ENCODE results near the gene DMD. TPM values are rescaled to one million over a fixed set of nuclear protein-coding genes. Genes with fewer than 3 reads are reported as not detected.

The DMD gene
- total RNA-seq, 1 donor from 2014 or later: 2.5 TPM

DNA sequence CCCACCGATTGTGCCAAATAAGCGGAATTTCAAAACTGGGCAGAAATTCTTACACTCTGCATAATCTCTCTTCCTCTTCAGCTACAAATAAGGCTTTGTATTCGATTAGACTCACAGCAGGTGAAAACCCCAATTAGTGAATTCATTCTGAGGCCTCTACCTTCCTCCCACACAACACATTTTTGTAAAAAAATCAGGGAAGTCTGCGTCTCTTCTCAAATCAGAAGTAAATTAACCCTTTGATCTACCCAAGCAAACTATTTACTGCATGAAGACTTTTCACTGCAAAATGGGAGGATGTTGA is 1938.9 kb downstream of the DMD start:
- no peak for DNase-seq (ENCODE audit: low read depth)
- Histone ChIP-seq H3K27me3 (ENCODE audit: control insufficient read depth, insufficient read depth, low read length) (no peaks in the 10 kb centered on the region), H3K4me3 (ENCODE audit: low read depth, low read length) (no peak overlapping the region), H3K36me3 (ENCODE audit: control insufficient read depth, insufficient read depth, low read length) (no peaks in the 10 kb centered on the region)
- TF ChIP-seq CTCF (IDR thresholded peaks at IDR 0.05; ENCODE audit: insufficient read depth, low read length, poor library complexity, severe bottlenecking): no peak

DNA sequence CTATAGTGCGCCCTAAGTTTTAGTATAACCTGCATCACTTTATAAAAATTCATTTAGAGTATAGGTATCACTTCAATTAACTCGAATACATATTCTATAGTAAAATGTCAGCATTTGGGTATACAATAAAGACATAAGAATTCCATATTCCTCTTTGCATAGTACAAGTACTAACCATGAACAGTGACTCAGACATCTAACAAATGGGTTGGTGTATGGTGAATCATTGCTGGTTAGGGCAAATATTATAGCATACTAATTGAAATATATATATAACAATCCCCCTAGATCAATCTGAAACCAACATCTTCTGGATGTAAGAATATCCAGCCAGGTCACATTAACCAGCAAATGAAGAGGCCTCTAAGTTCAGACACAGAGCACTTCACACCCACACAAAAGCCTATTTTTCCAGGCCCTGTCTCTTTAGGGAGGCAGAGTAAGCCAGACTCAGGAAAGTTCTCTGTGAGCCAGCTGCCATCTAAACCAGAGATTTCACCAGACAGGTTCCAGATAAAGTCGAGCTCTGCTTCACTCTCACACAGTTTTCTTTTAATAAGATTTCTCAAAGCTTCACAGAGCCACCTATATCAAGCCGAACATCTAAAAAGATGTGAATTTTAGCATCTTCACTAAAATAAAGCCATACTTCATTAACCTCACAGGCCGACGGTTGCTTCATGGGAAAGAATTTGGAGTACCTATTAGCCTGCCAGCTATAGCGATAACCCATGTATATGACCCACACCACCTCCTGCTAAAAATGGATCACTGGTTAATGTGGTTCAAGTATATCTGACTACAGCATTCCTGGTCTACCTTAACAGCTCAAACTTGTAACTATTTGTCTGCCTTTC is 1939.5 kb downstream of the DMD start:
- Histone ChIP-seq H3K27me3 (ENCODE audit: control insufficient read depth, insufficient read depth, low read length) (no peaks in the 10 kb centered on the region), H3K4me3 (ENCODE audit: low read depth, low read length) (no peak overlapping the region), H3K36me3 (ENCODE audit: control insufficient read depth, insufficient read depth, low read length) (no peaks in the 10 kb centered on the region)
- no peak for DNase-seq (ENCODE audit: low read depth)
- no peak for TF ChIP-seq CTCF (IDR thresholded peaks at IDR 0.05; ENCODE audit: insufficient read depth, low read length, poor library complexity, severe bottlenecking)

GRCh38 chrX:31269914-31270313 is 1941.4 kb downstream of the DMD start:
- Histone ChIP-seq H3K36me3 (ENCODE audit: control insufficient read depth, insufficient read depth, low read length) (no peaks in the 10 kb centered on the region), H3K4me3 (ENCODE audit: low read depth, low read length) (no peak overlapping the region), H3K27me3 (ENCODE audit: control insufficient read depth, insufficient read depth, low read length) (no peaks in the 10 kb centered on the region)
- no peak for DNase-seq (ENCODE audit: low read depth)
- TF ChIP-seq CTCF (IDR thresholded peaks at IDR 0.05; ENCODE audit: insufficient read depth, low read length, poor library complexity, severe bottlenecking): no peak

DNA sequence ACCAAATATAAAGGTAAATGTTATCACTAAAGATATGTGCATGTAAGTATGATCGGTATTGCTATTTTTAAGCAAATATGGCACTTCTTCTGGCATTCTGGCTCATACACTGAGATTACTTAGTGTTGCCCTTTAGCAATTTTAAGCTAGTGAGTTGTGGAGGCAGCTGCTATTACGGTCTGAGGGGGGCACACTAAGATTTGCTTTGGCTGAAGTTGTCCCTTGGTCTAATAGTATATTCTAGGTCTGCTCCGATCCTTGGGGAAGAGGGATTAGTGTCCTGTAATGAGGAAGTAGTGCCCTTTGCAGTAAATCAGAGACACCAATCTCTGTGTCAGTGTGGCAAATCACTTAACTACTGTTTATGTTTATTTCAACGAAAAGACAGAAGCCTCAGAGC is 1943.0 kb downstream of the DMD start:
- H3K4me3 ChIP-seq (ENCODE audit: low read depth, low read length): no peak overlapping the region
- no peaks in the 10 kb centered on the region for H3K36me3 ChIP-seq (ENCODE audit: control insufficient read depth, insufficient read depth, low read length)
- TF ChIP-seq CTCF (IDR thresholded peaks at IDR 0.05; ENCODE audit: insufficient read depth, low read length, poor library complexity, severe bottlenecking): no peak
- H3K27me3 ChIP-seq (ENCODE audit: control insufficient read depth, insufficient read depth, low read length): no peaks in the 10 kb centered on the region
- no peak for DNase-seq (ENCODE audit: low read depth)

DNA sequence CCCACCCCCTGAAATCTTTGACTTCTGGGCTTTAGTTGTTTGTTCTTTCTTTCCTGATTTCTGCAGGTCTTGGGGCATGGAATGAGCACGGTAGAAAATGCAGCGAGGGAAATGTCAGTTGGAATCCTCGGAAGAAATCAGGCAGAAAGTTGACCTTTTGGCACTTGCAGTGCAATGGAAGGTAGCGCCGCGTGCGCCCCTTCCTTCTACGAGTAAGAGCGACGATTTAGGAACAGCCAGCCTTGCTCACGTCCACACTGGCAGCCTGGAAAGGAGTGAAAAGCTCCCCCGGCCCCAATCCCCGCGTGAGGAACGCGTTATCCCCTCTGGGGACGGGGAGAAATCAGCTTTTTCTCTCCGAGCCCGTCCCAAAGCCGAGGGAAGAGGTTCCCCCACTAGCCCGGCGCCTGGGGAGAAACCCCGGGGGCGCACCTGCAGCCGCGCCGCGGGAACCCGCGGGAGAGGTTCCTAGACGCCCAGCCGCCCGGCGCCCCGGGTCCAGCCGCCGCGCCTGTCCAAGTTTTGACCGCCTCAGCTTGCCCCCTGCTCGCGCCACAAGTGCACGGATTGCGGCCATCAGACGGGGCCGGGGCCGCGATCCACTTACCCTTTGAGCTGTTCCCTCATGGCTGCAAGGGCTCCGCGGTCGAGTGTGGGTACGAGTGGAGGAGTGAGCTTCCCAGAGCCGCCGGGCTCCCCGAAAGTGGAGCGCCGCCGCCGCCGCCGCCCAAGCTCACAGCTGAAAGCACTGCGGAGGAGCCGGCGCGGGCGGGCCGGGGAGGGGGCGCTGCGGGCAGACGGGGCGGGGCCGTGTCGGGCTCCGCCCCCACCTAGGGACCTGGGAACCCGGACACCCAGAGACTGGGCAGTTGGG is 1944.9 kb downstream of the DMD start:
- Histone ChIP-seq H3K4me3 (ENCODE audit: low read depth, low read length) (peak overlapping the region; percentile 49), H3K36me3 (ENCODE audit: control insufficient read depth, insufficient read depth, low read length) (no peaks in the 10 kb centered on the region), H3K27me3 (ENCODE audit: control insufficient read depth, insufficient read depth, low read length) (no peaks in the 10 kb centered on the region)
- no peak for DNase-seq (ENCODE audit: low read depth)
- TF ChIP-seq CTCF (IDR thresholded peaks at IDR 0.05; ENCODE audit: insufficient read depth, low read length, poor library complexity, severe bottlenecking): no peak

All from kidney epithelial cell (primary cell).